ENCODE results near the gene PCNT.

DNA sequence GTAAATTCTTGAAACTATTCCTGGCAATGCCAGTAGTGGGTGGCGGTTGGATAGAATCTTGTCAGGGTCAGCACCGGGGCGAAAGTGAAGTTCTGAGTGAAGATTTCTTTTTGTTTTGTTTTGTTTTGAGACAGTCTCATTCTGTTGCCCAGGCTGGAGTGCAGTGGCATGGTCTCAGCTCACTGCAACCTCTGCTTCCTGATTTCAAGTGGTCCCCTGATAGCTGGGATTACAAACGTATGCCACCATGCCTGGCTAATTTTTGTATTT, 33.3 kb downstream of the PCNT start:
- TF ChIP-seq, protein P1, sequence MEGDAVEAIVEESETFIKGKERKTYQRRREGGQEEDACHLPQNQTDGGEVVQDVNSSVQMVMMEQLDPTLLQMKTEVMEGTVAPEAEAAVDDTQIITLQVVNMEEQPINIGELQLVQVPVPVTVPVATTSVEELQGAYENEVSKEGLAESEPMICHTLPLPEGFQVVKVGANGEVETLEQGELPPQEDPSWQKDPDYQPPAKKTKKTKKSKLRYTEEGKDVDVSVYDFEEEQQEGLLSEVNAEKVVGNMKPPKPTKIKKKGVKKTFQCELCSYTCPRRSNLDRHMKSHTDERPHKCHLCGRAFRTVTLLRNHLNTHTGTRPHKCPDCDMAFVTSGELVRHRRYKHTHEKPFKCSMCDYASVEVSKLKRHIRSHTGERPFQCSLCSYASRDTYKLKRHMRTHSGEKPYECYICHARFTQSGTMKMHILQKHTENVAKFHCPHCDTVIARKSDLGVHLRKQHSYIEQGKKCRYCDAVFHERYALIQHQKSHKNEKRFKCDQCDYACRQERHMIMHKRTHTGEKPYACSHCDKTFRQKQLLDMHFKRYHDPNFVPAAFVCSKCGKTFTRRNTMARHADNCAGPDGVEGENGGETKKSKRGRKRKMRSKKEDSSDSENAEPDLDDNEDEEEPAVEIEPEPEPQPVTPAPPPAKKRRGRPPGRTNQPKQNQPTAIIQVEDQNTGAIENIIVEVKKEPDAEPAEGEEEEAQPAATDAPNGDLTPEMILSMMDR (IDR thresholded peaks at IDR 0.05): no peak
- no peak for TF ChIP-seq ZFX (IDR thresholded peaks at IDR 0.05; ENCODE audit: borderline replicate concordance)

Data from 22Rv1 (cell line).